Neural progenitor cell (in vitro differentiated cells): ENCODE results near the gene XYLT1. TPM values are rescaled to one million over a fixed set of nuclear protein-coding genes. Genes with fewer than 3 reads are reported as not detected.

ENCODE experiments used
- DNase-seq: peaks from one replicate; pipeline ENCODE4 v3.0.0-alpha.2; 2016; ENCODE audit warnings: low spot score
- H2AFZ ChIP-seq: fragments of 200-600 bp; sonication (generic); replicated peaks from 2 replicates; pipeline ENCODE4 v1.6.1; 2016; ENCODE audit warnings: antibody characterized with exemption
- H3F3A ChIP-seq: fragments of 200-600 bp; sonication (generic); 2 replicates; pipeline ENCODE4 v1.6.1; 2016; ENCODE audit warnings: antibody characterized with exemption, low read depth
- H3K27ac ChIP-seq: fragments of 200-600 bp; sonication (generic); 2 replicates; pipeline ENCODE4 v1.5.1; 2016; ENCODE audit warnings: mild to moderate bottlenecking
- H3K27me3 ChIP-seq: fragments of 200-600 bp; sonication (generic); 2 replicates; pipeline ENCODE4 v1.6.1; 2016; ENCODE audit warnings: mild to moderate bottlenecking, moderate library complexity
- H3K36me3 ChIP-seq: fragments of 200-600 bp; sonication (generic); 2 replicates; pipeline ENCODE4 v1.5.1; 2016
- H3K4me1 ChIP-seq: fragments of 200-600 bp; sonication (generic); 2 replicates; pipeline ENCODE4 v1.6.1; 2016; ENCODE audit warnings: mixed run types
- H3K4me2 ChIP-seq: fragments of 200-600 bp; sonication (generic); 2 replicates; pipeline ENCODE4 v1.6.1; 2016
- H3K4me3 ChIP-seq: fragments of 200-600 bp; sonication (generic); 2 replicates; pipeline ENCODE4 v1.5.1; 2016
- H3K79me2 ChIP-seq: fragments of 200-600 bp; sonication (generic); 2 replicates; pipeline ENCODE4 v1.6.1; 2016; ENCODE audit warnings: low read depth
- H3K9ac ChIP-seq: fragments of 200-600 bp; sonication (generic); 2 replicates; pipeline ENCODE4 v1.6.1; 2016
- H3K9me3 ChIP-seq: fragments of 200-600 bp; sonication (generic); 2 replicates; pipeline ENCODE4 v1.5.1; 2016; ENCODE audit warnings: low read depth
- H4K20me1 ChIP-seq: fragments of 200-600 bp; sonication (generic); 2 replicates; pipeline ENCODE4 v1.6.1; 2016; ENCODE audit warnings: low read depth
- H3K27ac Mint-ChIP-seq: 3 replicates; pipeline ENCODE4 v1.8.0; 2021; ENCODE audit warnings: mixed read lengths
- H3K27me3 Mint-ChIP-seq: 2 replicates; pipeline ENCODE4 v1.8.0; 2022; ENCODE audit warnings: low read depth, mild to moderate bottlenecking, inconsistent platforms, moderate library complexity, mixed read lengths; ENCODE audit not compliant: insufficient read depth
- H3K36me3 Mint-ChIP-seq: 3 replicates; pipeline ENCODE4 v1.8.0; 2021; ENCODE audit warnings: mixed read lengths
- H3K4me1 Mint-ChIP-seq: 3 replicates; pipeline ENCODE4 v1.8.0; 2021; ENCODE audit warnings: mixed read lengths
- H3K4me3 Mint-ChIP-seq: 3 replicates; pipeline ENCODE4 v1.8.0; 2021; ENCODE audit warnings: mild to moderate bottlenecking, moderate library complexity, mixed read lengths
- H3K9me3 Mint-ChIP-seq: 3 replicates; pipeline ENCODE4 v1.8.0; 2020; ENCODE audit warnings: mixed read lengths
- CTCF ChIP-seq: fragments of 200-600 bp; sonication (generic); IDR thresholded peaks from 2 replicates; pipeline ENCODE4 v1.5.1; 2017; ENCODE audit warnings: antibody characterized with exemption, mild to moderate bottlenecking
- EZH2 ChIP-seq: fragments of 200-600 bp; sonication (generic); IDR thresholded peaks from 2 replicates; pipeline ENCODE4 v1.6.1; 2017; ENCODE audit warnings: antibody characterized with exemption, mild to moderate bottlenecking, moderate library complexity
- EZH2phosphoT487 ChIP-seq: fragments of 200-600 bp; sonication (generic); IDR thresholded peaks from 2 replicates; pipeline ENCODE4 v1.6.1; 2017; ENCODE audit warnings: antibody characterized with exemption
- total RNA-seq: library from RNA; depleted of rRNA; stranded (reverse); fragments of >200 nt; gene quantifications from 2 replicates; pipeline ENCODE4 v1.2.3, GENCODE V29; 2015; ENCODE audit warnings: low replicate concordance

Gene XYLT1
- total RNA-seq, 1 donor from 2014 or later: 5.9 TPM

DNA sequence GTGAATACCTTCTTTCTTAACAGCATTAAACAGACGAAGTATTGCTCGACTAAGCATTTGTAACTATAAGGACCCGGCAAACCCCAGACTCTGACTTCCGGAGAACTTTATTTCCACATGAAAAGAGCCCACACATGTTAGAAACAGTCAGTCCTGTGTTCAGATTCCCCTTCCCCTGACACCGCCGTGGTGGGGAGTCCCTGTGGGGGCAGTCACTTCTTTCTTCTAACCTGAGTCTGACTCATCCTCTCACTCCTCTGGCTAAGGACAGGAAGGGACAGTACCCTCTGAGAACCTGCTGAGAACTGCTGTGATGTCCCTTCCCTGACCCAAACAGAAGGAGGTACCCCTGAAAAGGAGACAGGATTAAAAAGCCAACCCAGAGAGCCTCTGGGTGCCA lies 165.1 kb downstream of the XYLT1 start:
- Histone ChIP-seq H3K27ac (no peak overlapping the region), H3K4me3 (no peak overlapping the region), H3F3A (peaks cover 6% of the 10 kb centered on the region), H3K9ac (no peak overlapping the region), H3K27me3 (no peaks in the 10 kb centered on the region), H3K4me1 (peaks cover 18% of the 10 kb centered on the region), H2AFZ (no peak overlapping the region), H4K20me1 (peaks cover 23% of the 10 kb centered on the region), H3K4me2 (no peak overlapping the region), H3K9me3 (no peaks in the 10 kb centered on the region), H3K79me2 (no peaks in the 10 kb centered on the region), H3K36me3 (no peaks in the 10 kb centered on the region)
- peaks cover 81% of the 10 kb centered on the region for H3K4me1 Mint-ChIP-seq
- no peaks in the 10 kb centered on the region for H3K36me3 Mint-ChIP-seq
- H3K9me3 Mint-ChIP-seq: no peaks in the 10 kb centered on the region
- no peak for DNase-seq
- peaks cover 11% of the 10 kb centered on the region for H3K27me3 Mint-ChIP-seq
- peak overlapping the region; percentile 12 for H3K27ac Mint-ChIP-seq
- TF ChIP-seq EZH2phosphoT487: no peak
- TF ChIP-seq CTCF: no peak
- no peak for TF ChIP-seq EZH2
- H3K4me3 Mint-ChIP-seq: no peak overlapping the region

DNA sequence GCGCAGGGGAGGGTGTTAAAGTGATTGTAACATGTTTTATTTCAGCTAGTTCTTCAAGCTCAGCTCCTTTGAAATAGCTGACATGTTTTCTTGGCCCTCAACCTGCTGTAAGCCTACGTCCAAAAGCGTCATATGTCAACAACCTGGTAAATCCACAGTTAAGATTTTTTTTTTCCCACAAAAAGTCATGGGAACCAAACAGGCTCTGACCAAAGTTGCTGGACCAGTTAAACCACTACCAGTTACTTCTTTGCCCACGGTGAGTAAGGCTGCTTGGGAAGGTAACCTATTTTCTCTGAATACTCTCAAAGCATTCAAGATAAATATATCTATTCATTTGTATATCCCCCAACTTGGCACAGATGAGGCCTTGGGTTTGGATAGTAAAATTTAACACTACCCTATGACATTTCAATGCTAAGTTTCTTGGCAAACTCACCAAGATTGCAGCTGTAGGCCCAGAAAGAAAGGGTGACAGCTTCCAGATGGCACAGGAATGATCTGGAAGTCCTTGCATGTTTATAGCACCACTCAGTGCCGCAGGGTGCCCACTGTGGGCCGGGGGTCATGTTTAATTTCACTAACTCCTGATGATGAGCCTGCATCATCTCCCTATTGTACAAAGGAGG lies 166.2 kb downstream of the XYLT1 start:
- Histone ChIP-seq H3K27ac (no peak overlapping the region), H3K4me3 (no peak overlapping the region), H3K79me2 (no peaks in the 10 kb centered on the region), H3K4me2 (no peak overlapping the region), H3K36me3 (no peaks in the 10 kb centered on the region), H3F3A (peaks cover 6% of the 10 kb centered on the region), H2AFZ (no peak overlapping the region), H3K27me3 (no peaks in the 10 kb centered on the region), H3K9me3 (no peaks in the 10 kb centered on the region), H3K9ac (no peak overlapping the region), H3K4me1 (peaks cover 23% of the 10 kb centered on the region), H4K20me1 (peaks cover 21% of the 10 kb centered on the region)
- H3K9me3 Mint-ChIP-seq: no peaks in the 10 kb centered on the region
- peaks cover 83% of the 10 kb centered on the region for H3K4me1 Mint-ChIP-seq
- DNase-seq: no peak
- no peak for TF ChIP-seq CTCF
- TF ChIP-seq EZH2: no peak
- TF ChIP-seq EZH2phosphoT487: no peak
- H3K36me3 Mint-ChIP-seq: no peaks in the 10 kb centered on the region
- peaks cover 9% of the 10 kb centered on the region for H3K27me3 Mint-ChIP-seq
- H3K4me3 Mint-ChIP-seq: no peak overlapping the region
- H3K27ac Mint-ChIP-seq: no peak overlapping the region

GRCh38 chr16:17304106-17304490 lies 166.7 kb downstream of the XYLT1 start:
- H3F3A ChIP-seq: peaks cover 6% of the 10 kb centered on the region
- Mint-ChIP-seq H3K36me3 (no peaks in the 10 kb centered on the region), H3K27me3 (peaks cover 8% of the 10 kb centered on the region), H3K27ac (no peak overlapping the region), H3K4me1 (peaks cover 85% of the 10 kb centered on the region), H3K4me3 (no peak overlapping the region), H3K9me3 (no peaks in the 10 kb centered on the region)
- no peak overlapping the region for H3K27ac ChIP-seq
- H3K4me1 ChIP-seq: peaks cover 24% of the 10 kb centered on the region
- H3K4me2 ChIP-seq: no peak overlapping the region
- H3K9ac ChIP-seq: no peak overlapping the region
- H3K36me3 ChIP-seq: no peaks in the 10 kb centered on the region
- peaks cover 20% of the 10 kb centered on the region for H4K20me1 ChIP-seq
- no peaks in the 10 kb centered on the region for H3K27me3 ChIP-seq
- TF ChIP-seq CTCF (no peak), EZH2 (no peak), EZH2phosphoT487 (no peak)
- no peak overlapping the region for H2AFZ ChIP-seq
- no peaks in the 10 kb centered on the region for H3K79me2 ChIP-seq
- H3K9me3 ChIP-seq: no peaks in the 10 kb centered on the region
- DNase-seq: no peak
- no peak overlapping the region for H3K4me3 ChIP-seq
